HEK293T (cell line): Measurements from ENCODE around the gene BAHD1.

ENCODE experiments used
- ARNT ChIP-seq: fragments of 450-650 bp; IDR thresholded peaks from 2 replicates; pipeline ENCODE4 v1.6.1; 2017; ENCODE audit warnings: mild to moderate bottlenecking
- BHLHE40 ChIP-seq: fragments of 450-650 bp; IDR thresholded peaks from 2 replicates; pipeline ENCODE4 v1.6.1; 2016; ENCODE audit warnings: mild to moderate bottlenecking, moderate library complexity, borderline replicate concordance
- ZNF384 ChIP-seq: fragments of 450-650 bp; IDR thresholded peaks from 2 replicates; pipeline ENCODE4 v1.6.1; 2016

DNA sequence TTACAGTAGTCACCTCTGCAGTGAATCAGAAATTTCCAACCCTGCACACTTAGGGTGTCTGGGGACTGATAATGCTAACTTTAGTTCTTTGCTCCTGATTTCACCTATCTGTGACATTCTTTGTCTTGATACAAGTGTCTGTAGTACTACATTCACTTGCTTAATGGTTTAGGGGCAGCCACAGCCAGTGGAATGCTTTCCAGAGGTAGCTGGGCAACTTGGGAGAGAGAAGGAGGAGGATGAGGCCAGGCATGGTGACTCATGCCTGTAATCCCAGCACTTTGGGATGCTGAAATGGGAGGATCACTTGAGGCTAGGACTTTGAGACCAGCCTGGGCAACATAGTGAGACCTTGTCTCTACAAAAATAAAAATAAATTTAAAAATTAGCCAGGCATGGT lies 8.5 kb downstream of the BAHD1 start:
- no peak for TF ChIP-seq ARNT
- TF ChIP-seq BHLHE40 = no peak
- no peak for TF ChIP-seq ZNF384
